Loucy (cell line): ENCODE results near the gene BPIFB2.

Experiments used
- EZH2phosphoT487 ChIP-seq: fragments of 200-600 bp; IDR thresholded peaks from 2 replicates; pipeline ENCODE4 v1.6.1; 2018; ENCODE audit warnings: antibody characterized with exemption, mild to moderate bottlenecking, moderate library complexity, borderline replicate concordance
- TF ChIP-seq, protein P1 (sequence below): fragments of 200-600 bp; sonication (generic); conservative IDR thresholded peaks from 2 replicates; pipeline ENCODE4 v1.5.1; 2014; ENCODE audit warnings: mild to moderate bottlenecking, antibody characterized with exemption, low read length

DNA sequence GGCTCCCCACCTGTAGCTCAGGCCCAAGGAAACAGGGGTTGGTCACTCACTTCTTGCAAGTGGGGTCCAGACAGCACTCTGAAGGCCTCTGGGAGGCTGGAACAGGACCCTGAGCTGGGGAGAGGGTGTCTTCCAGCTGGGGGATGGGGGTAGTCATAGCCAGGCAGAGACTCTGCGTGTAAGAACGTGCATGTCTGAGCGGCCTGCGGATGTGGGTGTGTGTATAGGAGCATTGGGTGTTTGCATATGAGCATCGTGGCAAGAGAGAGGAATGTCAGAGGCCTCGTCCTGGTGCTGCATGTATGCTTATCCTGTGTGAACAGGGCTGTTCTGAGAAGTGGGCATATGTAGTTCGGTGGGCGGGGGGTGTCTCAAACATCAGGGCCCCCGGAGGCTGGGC is 58.3 kb downstream of the BPIFB2 start:
- TF ChIP-seq, protein P1, sequence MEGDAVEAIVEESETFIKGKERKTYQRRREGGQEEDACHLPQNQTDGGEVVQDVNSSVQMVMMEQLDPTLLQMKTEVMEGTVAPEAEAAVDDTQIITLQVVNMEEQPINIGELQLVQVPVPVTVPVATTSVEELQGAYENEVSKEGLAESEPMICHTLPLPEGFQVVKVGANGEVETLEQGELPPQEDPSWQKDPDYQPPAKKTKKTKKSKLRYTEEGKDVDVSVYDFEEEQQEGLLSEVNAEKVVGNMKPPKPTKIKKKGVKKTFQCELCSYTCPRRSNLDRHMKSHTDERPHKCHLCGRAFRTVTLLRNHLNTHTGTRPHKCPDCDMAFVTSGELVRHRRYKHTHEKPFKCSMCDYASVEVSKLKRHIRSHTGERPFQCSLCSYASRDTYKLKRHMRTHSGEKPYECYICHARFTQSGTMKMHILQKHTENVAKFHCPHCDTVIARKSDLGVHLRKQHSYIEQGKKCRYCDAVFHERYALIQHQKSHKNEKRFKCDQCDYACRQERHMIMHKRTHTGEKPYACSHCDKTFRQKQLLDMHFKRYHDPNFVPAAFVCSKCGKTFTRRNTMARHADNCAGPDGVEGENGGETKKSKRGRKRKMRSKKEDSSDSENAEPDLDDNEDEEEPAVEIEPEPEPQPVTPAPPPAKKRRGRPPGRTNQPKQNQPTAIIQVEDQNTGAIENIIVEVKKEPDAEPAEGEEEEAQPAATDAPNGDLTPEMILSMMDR: no peak
- TF ChIP-seq EZH2phosphoT487: no peak
